H1 (cell line): ENCODE results near the gene PPP2R3A.

Experiments used
- CHD1 ChIP-seq: IDR thresholded peaks from 2 replicates; pipeline ENCODE4 v1.6.1; 2012; ENCODE audit warnings: low read depth, low read length, improper control_type of control experiment
- MAX ChIP-seq: IDR thresholded peaks from 2 replicates; pipeline ENCODE4 v1.6.1; 2012; ENCODE audit warnings: inconsistent platforms
- POLR2A ChIP-seq, 2 experiments: IDR thresholded peaks; 1 replicate in 1 of 2; 2 replicates in 1 of 2; pipeline ENCODE4 v1.6.1; 2011; ENCODE audit warnings: low read depth in 2 of 2, low read length in 2 of 2, mild to moderate bottlenecking in 2 of 2; ENCODE audit errors: control extremely low read depth in 1 of 2
- RXRA ChIP-seq: IDR thresholded peaks from 2 replicates; pipeline ENCODE4 v1.6.1; 2011; ENCODE audit warnings: low read depth, mild to moderate bottlenecking, low read length, moderate library complexity; ENCODE audit not compliant: insufficient read depth
- SP2 ChIP-seq: IDR thresholded peaks from 2 replicates; pipeline ENCODE4 v1.6.1; 2012; ENCODE audit warnings: mild to moderate bottlenecking, low read length, inconsistent platforms
- TEAD4 ChIP-seq: IDR thresholded peaks from 2 replicates; pipeline ENCODE4 v1.6.1; 2012; ENCODE audit warnings: low read depth, low read length, inconsistent platforms, mixed read lengths
- TF ChIP-seq, protein P1 (sequence below), 3 experiments: IDR thresholded peaks; 1 replicate in 2 of 3; 2 replicates in 1 of 3; pipeline versions ENCODE4 v1.5.1 to v1.6.1; 2011; ENCODE audit warnings: low read length in 3 of 3, mild to moderate bottlenecking in 3 of 3, inconsistent platforms in 2 of 3, low read depth in 1 of 3, moderate library complexity in 1 of 3; ENCODE audit not compliant: insufficient read depth in 1 of 3; ENCODE audit errors: control extremely low read depth in 1 of 3

DNA sequence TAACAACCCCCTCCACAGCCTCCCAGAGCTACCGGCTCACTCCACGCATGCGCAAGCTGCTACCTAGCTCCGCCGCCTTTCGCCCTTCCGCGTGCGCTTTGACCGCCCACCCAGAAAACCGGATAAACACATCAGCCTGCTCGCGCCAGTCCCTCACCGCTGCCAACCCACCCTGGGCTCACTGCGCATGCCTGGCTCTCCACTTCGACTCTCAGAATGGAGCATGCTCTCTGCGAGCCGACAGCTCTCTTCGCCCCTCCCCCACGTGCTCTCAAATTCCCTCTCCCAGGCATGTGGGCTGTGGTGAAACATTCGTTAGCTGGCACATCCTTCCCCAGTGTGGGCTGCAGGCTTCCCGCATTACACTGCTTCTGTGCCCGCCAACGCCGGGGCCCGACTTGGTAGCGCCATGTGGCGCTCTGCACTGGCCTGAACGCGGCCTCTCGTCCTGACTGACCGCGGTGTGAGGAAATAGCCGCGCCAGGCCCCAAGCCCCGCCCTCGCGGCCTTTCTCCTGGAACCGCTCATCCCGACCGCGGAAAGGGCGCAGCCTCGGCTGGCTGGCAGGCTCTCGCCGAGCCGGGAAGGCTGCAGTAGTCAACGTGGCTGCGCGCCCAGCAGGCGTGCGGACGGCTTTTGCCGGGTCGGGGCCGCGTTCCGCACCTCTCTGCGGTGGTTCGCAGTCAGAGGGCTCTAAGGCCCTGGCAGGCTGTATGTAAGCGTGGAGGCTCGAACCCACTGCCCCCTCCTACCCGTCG, 231.1 kb downstream of the PPP2R3A start:
- TF ChIP-seq, protein P1, sequence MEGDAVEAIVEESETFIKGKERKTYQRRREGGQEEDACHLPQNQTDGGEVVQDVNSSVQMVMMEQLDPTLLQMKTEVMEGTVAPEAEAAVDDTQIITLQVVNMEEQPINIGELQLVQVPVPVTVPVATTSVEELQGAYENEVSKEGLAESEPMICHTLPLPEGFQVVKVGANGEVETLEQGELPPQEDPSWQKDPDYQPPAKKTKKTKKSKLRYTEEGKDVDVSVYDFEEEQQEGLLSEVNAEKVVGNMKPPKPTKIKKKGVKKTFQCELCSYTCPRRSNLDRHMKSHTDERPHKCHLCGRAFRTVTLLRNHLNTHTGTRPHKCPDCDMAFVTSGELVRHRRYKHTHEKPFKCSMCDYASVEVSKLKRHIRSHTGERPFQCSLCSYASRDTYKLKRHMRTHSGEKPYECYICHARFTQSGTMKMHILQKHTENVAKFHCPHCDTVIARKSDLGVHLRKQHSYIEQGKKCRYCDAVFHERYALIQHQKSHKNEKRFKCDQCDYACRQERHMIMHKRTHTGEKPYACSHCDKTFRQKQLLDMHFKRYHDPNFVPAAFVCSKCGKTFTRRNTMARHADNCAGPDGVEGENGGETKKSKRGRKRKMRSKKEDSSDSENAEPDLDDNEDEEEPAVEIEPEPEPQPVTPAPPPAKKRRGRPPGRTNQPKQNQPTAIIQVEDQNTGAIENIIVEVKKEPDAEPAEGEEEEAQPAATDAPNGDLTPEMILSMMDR (IDR thresholded peaks at IDR 0.05; ENCODE audit: control extremely low read depth in 1 of 3, insufficient read depth in 1 of 3, low read depth in 1 of 3, low read length in 3 of 3) = no peak
- TF ChIP-seq POLR2A (IDR thresholded peaks at IDR 0.05; ENCODE audit: control extremely low read depth in 1 of 2, low read depth in 2 of 2, low read length in 2 of 2) = peak; percentile 76 to 90; a peak in 2 of 3 replicates
- peak; percentile 99 for TF ChIP-seq MAX
- TF ChIP-seq SP2 = no peak
- TF ChIP-seq CHD1 = no peak
- TF ChIP-seq RXRA = no peak
- TF ChIP-seq TEAD4 = peak; percentile 67
